Keratinocyte (primary cell): ENCODE data around the gene SELENON.

Experiments used
- EZH2 ChIP-seq: IDR thresholded peaks from one replicate; pipeline ENCODE4 v1.6.1; 2012; ENCODE audit warnings: inconsistent platforms, mild to moderate bottlenecking, low read length, moderate library complexity
- TF ChIP-seq, protein P1 (sequence below), 3 experiments: IDR thresholded peaks in 1 of 3; conservative IDR thresholded peaks in 1 of 3; optimal IDR thresholded peaks in 1 of 3; 2 replicates in 2 of 3; 3 replicates in 1 of 3; pipeline versions ENCODE3 to v1.5.1; 2011; ENCODE audit warnings: low read length in 3 of 3, mild to moderate bottlenecking in 3 of 3, moderate library complexity in 2 of 3, control low read depth in 1 of 3, inconsistent platforms in 1 of 3; ENCODE audit not compliant: insufficient read depth in 2 of 3; ENCODE audit errors: extremely low read depth in 1 of 3

DNA sequence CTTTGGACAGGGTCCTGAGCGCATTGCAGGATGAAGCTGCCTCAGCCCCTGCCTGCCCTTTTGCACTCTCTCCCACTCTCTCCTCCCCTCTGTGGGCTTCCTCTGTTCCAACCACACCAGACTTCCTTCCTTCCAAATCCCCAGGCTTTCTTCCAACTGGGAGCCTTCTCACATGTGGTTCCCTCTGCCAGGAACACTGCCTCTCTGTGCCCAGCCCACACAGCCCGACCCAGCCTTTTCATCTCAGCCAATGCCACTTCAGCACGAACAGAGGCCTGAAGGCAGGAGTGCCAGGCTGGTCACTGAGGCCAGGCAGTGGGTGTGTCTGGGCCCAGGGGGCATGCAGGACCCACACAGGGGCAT lies 5.9 kb downstream of the SELENON start:
- TF ChIP-seq, protein P1, sequence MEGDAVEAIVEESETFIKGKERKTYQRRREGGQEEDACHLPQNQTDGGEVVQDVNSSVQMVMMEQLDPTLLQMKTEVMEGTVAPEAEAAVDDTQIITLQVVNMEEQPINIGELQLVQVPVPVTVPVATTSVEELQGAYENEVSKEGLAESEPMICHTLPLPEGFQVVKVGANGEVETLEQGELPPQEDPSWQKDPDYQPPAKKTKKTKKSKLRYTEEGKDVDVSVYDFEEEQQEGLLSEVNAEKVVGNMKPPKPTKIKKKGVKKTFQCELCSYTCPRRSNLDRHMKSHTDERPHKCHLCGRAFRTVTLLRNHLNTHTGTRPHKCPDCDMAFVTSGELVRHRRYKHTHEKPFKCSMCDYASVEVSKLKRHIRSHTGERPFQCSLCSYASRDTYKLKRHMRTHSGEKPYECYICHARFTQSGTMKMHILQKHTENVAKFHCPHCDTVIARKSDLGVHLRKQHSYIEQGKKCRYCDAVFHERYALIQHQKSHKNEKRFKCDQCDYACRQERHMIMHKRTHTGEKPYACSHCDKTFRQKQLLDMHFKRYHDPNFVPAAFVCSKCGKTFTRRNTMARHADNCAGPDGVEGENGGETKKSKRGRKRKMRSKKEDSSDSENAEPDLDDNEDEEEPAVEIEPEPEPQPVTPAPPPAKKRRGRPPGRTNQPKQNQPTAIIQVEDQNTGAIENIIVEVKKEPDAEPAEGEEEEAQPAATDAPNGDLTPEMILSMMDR (optimal IDR thresholded peaks at IDR 0.05 in 1 of 3, IDR thresholded peaks at IDR 0.05 in 1 of 3, conservative IDR thresholded peaks at IDR 0.05 in 1 of 3; ENCODE audit: extremely low read depth in 1 of 3, insufficient read depth in 2 of 3, low read length in 3 of 3), result no peak
- TF ChIP-seq EZH2, result no peak
